GM10266 (cell line): ENCODE measurements around the gene RBM25.

ENCODE experiments used
- DNase-seq: peaks from one replicate; pipeline ENCODE4 v3.0.0; 2012; ENCODE audit errors: extremely low spot score
- CTCF ChIP-seq: IDR thresholded peaks from 2 replicates; pipeline ENCODE4 v1.5.1; 2012; ENCODE audit warnings: mild to moderate bottlenecking, low read depth; ENCODE audit not compliant: control insufficient read depth, insufficient read depth; ENCODE audit errors: missing control alignments

RBM25 gene

GRCh38 chr14:73105050-73105449 lies 46.7 kb downstream of the RBM25 start:
- no peak for DNase-seq
- no peak for TF ChIP-seq CTCF

GRCh38 chr14:73105727-73106126 lies 47.4 kb downstream of the RBM25 start:
- TF ChIP-seq CTCF: no peak
- no peak for DNase-seq

GRCh38 chr14:73116079-73116665 lies 57.8 kb downstream of the RBM25 start:
- no peak for TF ChIP-seq CTCF
- DNase-seq: no peak

GRCh38 chr14:73124180-73124894 lies 66.0 kb downstream of the RBM25 start:
- no peak for TF ChIP-seq CTCF

GRCh38 chr14:73125169-73125588 lies 66.8 kb downstream of the RBM25 start:
- DNase-seq: no peak
- no peak for TF ChIP-seq CTCF

More at GRCh38 chr14:73124180-73124894, 66.0 kb downstream of the RBM25 start:
- no peak for DNase-seq

- no peak for DNase-seq
- no peak for TF ChIP-seq CTCF
These were observed 67.4 kb downstream of the RBM25 start for GRCh38 chr14:73125746-73126145.

GRCh38 chr14:73133795-73134194 lies 75.5 kb downstream of the RBM25 start:
- no peak for DNase-seq

More at GRCh38 chr14:73133795-73134194, 75.5 kb downstream of the RBM25 start:
- TF ChIP-seq CTCF: no peak
